IMR-90 (cell line): Measurements from ENCODE around the gene RASGEF1C. TPM values are rescaled to one million over a fixed set of nuclear protein-coding genes. Genes with fewer than 3 reads are reported as not detected.

Experiments
- ATAC-seq: fragments of 200-7000 bp; cut with Tn5 transposase; 2 replicates; pipeline ENCODE4 v1.9.1; 2020; ENCODE audit warnings: low read depth, mild to moderate bottlenecking, moderate library complexity
- BruUV-seq: library from RNA; stranded (reverse); fragments of 400-500 nt; replicated peaks from 2 replicates; lab custom pipeline; 2021; lab: Mats Ljungman, UMichigan
- CTCF ChIA-PET: fragments of 300-600 bp; formaldehyde crosslinking; extraction: SDS; loops from one replicate; lab custom pipeline; 2021; ENCODE audit warnings: antibody characterized with exemption; lab: Yijun Ruan, JAX
- POLR2A ChIA-PET: fragments of 300-600 bp; sonication (Branson Sonifier 250); formaldehyde crosslinking; loops from one replicate; lab custom pipeline; 2022; ENCODE audit warnings: antibody characterized with exemption; ENCODE audit not compliant: unreplicated experiment; lab: Charles Lee
- DNase-seq: peaks from one replicate; pipeline ENCODE4 v3.0.0; 2013
- H2AFZ ChIP-seq: replicated peaks from 2 replicates; pipeline ENCODE3; 2013; ENCODE audit warnings: low read length, mild to moderate bottlenecking; ENCODE audit not compliant: poor library complexity
- H2AK5ac ChIP-seq: 2 replicates; pipeline ENCODE4 v1.6.1; 2013; ENCODE audit warnings: low read depth, low read length, inconsistent platforms
- H2AK9ac ChIP-seq: replicated peaks from 2 replicates; pipeline ENCODE3; 2013; ENCODE audit warnings: mild to moderate bottlenecking, low read depth, low read length, moderate library complexity; ENCODE audit not compliant: poor library complexity
- H2BK120ac ChIP-seq: 2 replicates; pipeline ENCODE4 v1.6.1; 2013; ENCODE audit warnings: low read depth, low read length, inconsistent platforms
- H2BK15ac ChIP-seq: 3 replicates; pipeline ENCODE4 v1.6.1; 2013; ENCODE audit warnings: low read depth, low read length, inconsistent platforms
- H2BK20ac ChIP-seq: 2 replicates; pipeline ENCODE4 v1.6.1; 2013; ENCODE audit warnings: low read depth, mild to moderate bottlenecking, inconsistent platforms, low read length, moderate library complexity
- H2BK5ac ChIP-seq: 2 replicates; pipeline ENCODE4 v1.6.1; 2013; ENCODE audit warnings: mild to moderate bottlenecking, low read depth, low read length, inconsistent platforms; ENCODE audit not compliant: poor library complexity, severe bottlenecking
- H3K14ac ChIP-seq: replicated peaks from 2 replicates; pipeline ENCODE4 v1.6.1; 2013; ENCODE audit warnings: low read depth, low read length, inconsistent platforms
- H3K18ac ChIP-seq: 2 replicates; pipeline ENCODE4 v1.6.1; 2013; ENCODE audit warnings: low read depth, low read length, control low read depth
- H3K23ac ChIP-seq: 2 replicates; pipeline ENCODE4 v1.6.1; 2013; ENCODE audit warnings: low read depth, low read length, inconsistent platforms
- H3K27ac ChIP-seq: 2 replicates; pipeline ENCODE4 v1.5.1; 2013; ENCODE audit warnings: mild to moderate bottlenecking, control low read depth, low read length; ENCODE audit not compliant: insufficient read depth
- H3K27me3 ChIP-seq: 2 replicates; pipeline ENCODE4 v1.6.1; 2013; ENCODE audit warnings: low read length; ENCODE audit not compliant: control insufficient read depth, insufficient read depth
- H3K36me3 ChIP-seq: 2 replicates; pipeline ENCODE4 v1.6.1; 2013; ENCODE audit warnings: low read length, mixed read lengths; ENCODE audit not compliant: control insufficient read depth, insufficient read depth
- H3K4ac ChIP-seq: 2 replicates; pipeline ENCODE4 v1.6.1; 2013; ENCODE audit warnings: low read depth, low read length, inconsistent platforms
- H3K4me1 ChIP-seq: 2 replicates; pipeline ENCODE4 v1.6.1; 2013; ENCODE audit warnings: low read length, mixed read lengths; ENCODE audit not compliant: control insufficient read depth, insufficient read depth
- H3K4me2 ChIP-seq: 2 replicates; pipeline ENCODE4 v1.6.1; 2013; ENCODE audit warnings: low read depth, mild to moderate bottlenecking, control low read depth, low read length, moderate library complexity
- H3K4me3 ChIP-seq: 2 replicates; pipeline ENCODE4 v1.5.1; 2013; ENCODE audit warnings: low read depth, mild to moderate bottlenecking, control low read depth, low read length, moderate library complexity; ENCODE audit not compliant: insufficient read depth
- H3K56ac ChIP-seq: 2 replicates; pipeline ENCODE4 v1.6.1; 2013; ENCODE audit warnings: low read length, inconsistent platforms; ENCODE audit not compliant: insufficient read depth; ENCODE audit errors: extremely low read depth
- H3K79me1 ChIP-seq, 2 experiments: 2 replicates each; pipeline ENCODE4 v1.6.1; 2013; ENCODE audit warnings: low read length in 2 of 2, inconsistent platforms in 1 of 2, low read depth in 1 of 2
- H3K9ac ChIP-seq: 2 replicates; pipeline ENCODE4 v1.6.1; 2013; ENCODE audit warnings: low read depth, low read length, control low read depth
- H3K9me1 ChIP-seq: 2 replicates; pipeline ENCODE4 v1.6.1; 2013; ENCODE audit warnings: low read length, inconsistent platforms; ENCODE audit not compliant: insufficient read depth
- H3K9me3 ChIP-seq: 2 replicates; pipeline ENCODE4 v1.6.1; 2013; ENCODE audit warnings: low read length; ENCODE audit not compliant: control insufficient read depth, insufficient read depth
- H4K20me1 ChIP-seq: 2 replicates; pipeline ENCODE4 v1.6.1; 2013; ENCODE audit warnings: low read length, inconsistent platforms; ENCODE audit not compliant: insufficient read depth
- H4K5ac ChIP-seq: 2 replicates; pipeline ENCODE4 v1.6.1; 2013; ENCODE audit warnings: mild to moderate bottlenecking, low read depth, low read length, control low read depth
- H4K8ac ChIP-seq, 2 experiments: 2 replicates each; pipeline ENCODE4 v1.6.1; 2013; ENCODE audit warnings: low read depth in 2 of 2, low read length in 2 of 2, control low read depth in 1 of 2, inconsistent platforms in 1 of 2
- H4K91ac ChIP-seq: 2 replicates; pipeline ENCODE4 v1.6.1; 2013; ENCODE audit warnings: low read depth, low read length, inconsistent platforms; ENCODE audit not compliant: insufficient read depth
- BHLHE40 ChIP-seq: fragments of 150-350 bp; IDR thresholded peaks from 2 replicates; pipeline ENCODE4 v1.6.1; 2016; ENCODE audit warnings: mild to moderate bottlenecking, low read depth, low read length
- CHD1 ChIP-seq: IDR thresholded peaks from 2 replicates; pipeline ENCODE4 v1.6.1; 2012; ENCODE audit warnings: low read depth, low read length, improper control_type of control experiment
- CTCF ChIP-seq: conservative IDR thresholded peaks from 2 replicates; pipeline ENCODE4 v1.5.1; 2012; ENCODE audit warnings: mild to moderate bottlenecking, low read depth, low read length, improper control_type of control experiment
- ELK1 ChIP-seq: fragments of 150-350 bp; IDR thresholded peaks from 2 replicates; pipeline ENCODE4 v1.6.1; 2016; ENCODE audit warnings: low read depth, mild to moderate bottlenecking, low read length, moderate library complexity, borderline replicate concordance
- FOS ChIP-seq: fragments of 150-350 bp; IDR thresholded peaks from 2 replicates; pipeline ENCODE4 v1.6.1; 2016; ENCODE audit warnings: low read depth, low read length
- MAFK ChIP-seq: IDR thresholded peaks from 2 replicates; pipeline ENCODE4 v1.6.1; 2012; ENCODE audit warnings: low read depth, low read length, improper control_type of control experiment
- MAZ ChIP-seq: IDR thresholded peaks from 2 replicates; pipeline ENCODE4 v1.6.1; 2012; ENCODE audit warnings: low read depth, mild to moderate bottlenecking, low read length, improper control_type of control experiment, moderate library complexity, borderline replicate concordance
- MXI1 ChIP-seq: IDR thresholded peaks from 2 replicates; pipeline ENCODE4 v1.6.1; 2012; ENCODE audit warnings: low read depth, mild to moderate bottlenecking, low read length, moderate library complexity, borderline replicate concordance
- NFE2L2 ChIP-seq: fragments of 150-350 bp; IDR thresholded peaks from 2 replicates; pipeline ENCODE4 v1.6.1; 2016; ENCODE audit warnings: low read depth, mild to moderate bottlenecking, low read length
- POLR2A ChIP-seq: IDR thresholded peaks from 2 replicates; pipeline ENCODE4 v1.6.1; 2012; ENCODE audit warnings: mild to moderate bottlenecking, low read depth, low read length
- RAD21 ChIP-seq: IDR thresholded peaks from 2 replicates; pipeline ENCODE4 v1.6.1; 2012; ENCODE audit warnings: low read length, improper control_type of control experiment
- USF2 ChIP-seq: fragments of 150-350 bp; IDR thresholded peaks from 2 replicates; pipeline ENCODE4 v1.6.1; 2017; ENCODE audit warnings: mild to moderate bottlenecking, antibody characterized with exemption, low read length, low read depth
- WGBS, 2 experiments: methylation state at CpG; one replicate each; pipeline versions ENCODE4 v1.1.5 to v1.1.7; 2013; ENCODE audit warnings: missing lambda C conversion rate in 2 of 2; ENCODE audit not compliant: insufficient read length in 1 of 2; ENCODE audit errors: extremely low coverage in 2 of 2; 5-methylcytosine and 5-hydroxymethylcytosine counted together
- dilution Hi-C: fragments of 300-500 bp; cut with HindIII; formaldehyde crosslinking; loops from one replicate; pipeline ENCODE4 v1.14.3; 2018; ENCODE audit warnings: low sequenced_read_pairs; ENCODE audit not compliant: unreplicated experiment
- in situ Hi-C: fragments of 300-500 bp; cut with MboI; formaldehyde crosslinking; loops from 3 replicates; pipeline ENCODE4 v1.14.3; 2019; ENCODE audit warnings: low sequenced_read_pairs, inconsistent platforms, mixed read lengths
- intact Hi-C: fragments of 100-400 bp; cut with micrococcal nuclease; formaldehyde crosslinking; loops from 2 replicates; pipeline ENCODE4 v1.10.0; 2022
- polyA plus RNA-seq, 3 experiments: library from polyadenylated mRNA; depleted of rRNA; stranded (reverse); fragments of >200 nt; gene quantifications; 2 replicates each; pipeline ENCODE4 v1.2.3, GENCODE V29; 2012; ENCODE audit warnings: low replicate concordance in 1 of 3
- total RNA-seq: library from RNA; depleted of rRNA; stranded (reverse); fragments of >200 nt; gene quantifications from 2 replicates; pipeline ENCODE4 v1.2.3, GENCODE V29; 2012

RASGEF1C gene
- total and polyA plus RNA-seq, 2 of the 4 experiments (the other 2 are of a cell fraction): not detected

GRCh38 chr5:180175015-180175431 lies 34.0 kb downstream of the RASGEF1C start:
- intact Hi-C loops (no loop called here), in situ Hi-C loops (no loop called here), dilution Hi-C loops (no loop called here)
- 88% methylated on average over 5 of the region's 7 CpGs; no CpG with 5 or more reads in 1 of the 2 experiments for WGBS, 2 experiments
- Histone ChIP-seq H3K27ac (no peak overlapping the region), H2AK5ac (no peak overlapping the region; the same call in 1 of the 2 replicates), H4K20me1 (no peaks in the 10 kb centered on the region), H3K23ac (no peak overlapping the region), H4K5ac (no peak overlapping the region; the same call in 1 of the 2 replicates), H3K18ac (no peak overlapping the region; the same call in 1 of the 2 replicates), H3K79me1 (no peaks in the 10 kb centered on the region), H4K8ac (no peak overlapping the region), H2AK9ac (no peak overlapping the region), H2AFZ (no peak overlapping the region), H2BK15ac (no peak overlapping the region; the same call in 2 of the 3 replicates), H2BK20ac (no peak overlapping the region), H3K4me1 (peaks cover 22% of the 10 kb centered on the region; the same call in 1 of the 2 replicates), H3K9me1 (peaks cover 5% of the 10 kb centered on the region; the same call in 1 of the 2 replicates), H2BK5ac (no peak overlapping the region), H3K14ac (no peak overlapping the region), H2BK120ac (no peak overlapping the region; the same call in 1 of the 2 replicates), H3K4ac (no peak overlapping the region), H3K36me3 (no peaks in the 10 kb centered on the region), H3K4me3 (no peak overlapping the region), H3K9ac (no peak overlapping the region), H3K4me2 (no peak overlapping the region), H4K91ac (no peak overlapping the region), H3K27me3 (peaks cover 7% of the 10 kb centered on the region; the same call in 1 of the 2 replicates), H3K56ac (no peak overlapping the region), H3K9me3 (no peaks in the 10 kb centered on the region)
- CTCF ChIA-PET: no interaction called here
- DNase-seq (no peak), ATAC-seq (no peak)
- POLR2A ChIA-PET: no interaction called here
- no TSS peak for BruUV-seq
- TF ChIP-seq RAD21 (no peak), ELK1 (no peak), CHD1 (no peak), FOS (no peak), POLR2A (no peak), MAFK (no peak), USF2 (no peak), NFE2L2 (no peak), MXI1 (no peak), BHLHE40 (no peak), CTCF (no peak), MAZ (no peak)
